OCI-LY3 (cell line): Measurements from ENCODE around the gene PLD6.
"Not testable (repeated sequence)": the region's sequence is repeated elsewhere in the genome, so short reads cannot be mapped to it uniquely, and the experiment has no call there.

Experiments used
- H2AFZ ChIP-seq: fragments of 200-600, 300-600 bp; shearing (Covaris generic); 2 replicates; pipeline ENCODE4 v1.6.0; 2014; ENCODE audit warnings: antibody characterized with exemption, low read depth, low read length
- H3K27ac ChIP-seq: fragments of 200-600, 300-600 bp; sonication (generic); 2 replicates; pipeline ENCODE4 v1.5.1; 2014; ENCODE audit warnings: mild to moderate bottlenecking, low read length, moderate library complexity, mixed read lengths
- H3K27me3 ChIP-seq: fragments of 200-600, 300-600 bp; sonication (generic); 2 replicates; pipeline ENCODE4 v1.6.1; 2014; ENCODE audit warnings: low read depth, low read length, mixed read lengths
- H3K36me3 ChIP-seq: fragments of 200-600, 300-600 bp; sonication (generic); replicated peaks from 2 replicates; pipeline ENCODE3; 2014; ENCODE audit warnings: low read depth, low read length, mixed read lengths
- H3K4me1 ChIP-seq: fragments of 300-600, 200-600 bp; sonication (generic); 2 replicates; pipeline ENCODE4 v1.6.1; 2014; ENCODE audit warnings: low read length, mixed read lengths
- H3K4me2 ChIP-seq: fragments of 200-600, 300-600 bp; sonication (generic); 2 replicates; pipeline ENCODE4 v1.6.1; 2014; ENCODE audit warnings: low read length, mixed read lengths
- H3K4me3 ChIP-seq: fragments of 300-600, 200-600 bp; sonication (generic); 2 replicates; pipeline ENCODE4 v1.5.1; 2014; ENCODE audit warnings: antibody characterized with exemption, mild to moderate bottlenecking, low read length, moderate library complexity
- H3K79me2 ChIP-seq: fragments of 300-600, 200-600 bp; shearing (Covaris generic); 2 replicates; pipeline ENCODE4 v1.6.1; 2014; ENCODE audit warnings: mild to moderate bottlenecking, low read length, mixed read lengths
- H3K9ac ChIP-seq: fragments of 300-600, 200-600 bp; shearing (Covaris generic); 2 replicates; pipeline ENCODE4 v1.6.0; 2014; ENCODE audit warnings: mild to moderate bottlenecking, low read length, moderate library complexity
- H3K9me3 ChIP-seq: fragments of 200-600, 300-600 bp; shearing (Covaris generic); 2 replicates; pipeline ENCODE4 v1.6.1; 2014; ENCODE audit warnings: low read length, mixed read lengths; ENCODE audit not compliant: insufficient read depth
- H4K20me1 ChIP-seq: fragments of 200-600, 300-600 bp; sonication (generic); 2 replicates; pipeline ENCODE4 v1.6.1; 2016; ENCODE audit warnings: low read length, mixed read lengths; ENCODE audit not compliant: insufficient read depth
- EZH2phosphoT487 ChIP-seq: fragments of 200-600 bp; shearing (Covaris generic); IDR thresholded peaks from 2 replicates; pipeline ENCODE4 v1.6.1; 2018; ENCODE audit warnings: antibody characterized with exemption, mixed run types, low read depth
- TF ChIP-seq, protein P1 (sequence below): fragments of 200-600, 300-600 bp; sonication (generic); IDR thresholded peaks from 2 replicates; pipeline ENCODE4 v1.5.1; 2014; ENCODE audit warnings: antibody characterized with exemption, low read length, low read depth

Gene PLD6, protein sequence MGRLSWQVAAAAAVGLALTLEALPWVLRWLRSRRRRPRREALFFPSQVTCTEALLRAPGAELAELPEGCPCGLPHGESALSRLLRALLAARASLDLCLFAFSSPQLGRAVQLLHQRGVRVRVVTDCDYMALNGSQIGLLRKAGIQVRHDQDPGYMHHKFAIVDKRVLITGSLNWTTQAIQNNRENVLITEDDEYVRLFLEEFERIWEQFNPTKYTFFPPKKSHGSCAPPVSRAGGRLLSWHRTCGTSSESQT

DNA sequence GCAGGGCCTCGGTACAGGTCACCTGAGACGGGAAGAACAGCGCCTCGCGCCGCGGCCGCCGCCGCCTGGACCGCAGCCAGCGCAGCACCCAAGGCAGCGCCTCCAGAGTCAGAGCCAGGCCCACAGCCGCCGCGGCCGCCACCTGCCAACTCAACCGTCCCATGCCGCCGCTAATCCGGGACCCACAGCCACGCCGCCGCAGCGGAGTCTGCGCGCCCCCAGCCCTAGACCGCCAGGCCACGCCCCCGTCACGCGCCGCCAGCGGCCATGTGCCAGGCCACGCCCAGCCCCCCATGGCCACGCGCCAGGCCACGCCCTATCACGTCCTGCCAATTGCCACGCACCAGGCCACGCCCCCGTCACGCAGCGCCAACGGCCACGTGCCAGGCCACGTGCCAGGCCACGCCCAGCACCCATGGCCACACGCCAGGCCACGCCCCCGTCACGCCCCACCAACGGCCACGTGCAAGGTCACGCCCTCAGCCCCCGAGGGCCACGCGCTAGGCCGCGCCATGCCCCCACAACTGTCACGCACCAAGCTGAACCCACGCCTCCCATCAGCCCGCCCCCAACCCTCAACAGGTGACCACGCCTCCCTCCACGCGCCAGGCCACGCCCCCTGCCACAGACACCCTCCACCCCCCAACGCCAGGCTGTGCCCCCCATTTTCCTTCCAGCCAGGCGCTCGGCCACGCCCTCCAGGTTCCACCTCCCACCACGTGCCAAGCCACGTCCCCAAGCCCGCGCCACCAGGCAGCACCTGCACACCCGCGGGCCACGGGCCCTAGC lies at the start of gene PLD6:
TSS of gene PLD6 (minus strand) at position 210 of the 789 bp plus-strand sequence. CDS start at position 163, 47 bp downstream.
- Histone ChIP-seq H3K4me2 (peak within 1 kb of the TSS; percentile 98), H3K4me1 (peaks cover 18% of the 10 kb centered on the region), H2AFZ (peak within 1 kb of the TSS; percentile 68; the same call in 1 of the 2 replicates), H3K4me3 (peak within 1 kb of the TSS; percentile 99), H3K9ac (peak within 1 kb of the TSS; percentile 96), H3K79me2 (peaks cover 42% of the 10 kb centered on the region), H3K9me3 (no peaks in the 10 kb centered on the region), H3K27me3 (no peaks in the 10 kb centered on the region), H3K36me3 (peaks cover 17% of the 10 kb centered on the region), H4K20me1 (peaks cover 8% of the 10 kb centered on the region), H3K27ac (peak within 1 kb of the TSS; percentile 59)
- TF ChIP-seq, protein P1, sequence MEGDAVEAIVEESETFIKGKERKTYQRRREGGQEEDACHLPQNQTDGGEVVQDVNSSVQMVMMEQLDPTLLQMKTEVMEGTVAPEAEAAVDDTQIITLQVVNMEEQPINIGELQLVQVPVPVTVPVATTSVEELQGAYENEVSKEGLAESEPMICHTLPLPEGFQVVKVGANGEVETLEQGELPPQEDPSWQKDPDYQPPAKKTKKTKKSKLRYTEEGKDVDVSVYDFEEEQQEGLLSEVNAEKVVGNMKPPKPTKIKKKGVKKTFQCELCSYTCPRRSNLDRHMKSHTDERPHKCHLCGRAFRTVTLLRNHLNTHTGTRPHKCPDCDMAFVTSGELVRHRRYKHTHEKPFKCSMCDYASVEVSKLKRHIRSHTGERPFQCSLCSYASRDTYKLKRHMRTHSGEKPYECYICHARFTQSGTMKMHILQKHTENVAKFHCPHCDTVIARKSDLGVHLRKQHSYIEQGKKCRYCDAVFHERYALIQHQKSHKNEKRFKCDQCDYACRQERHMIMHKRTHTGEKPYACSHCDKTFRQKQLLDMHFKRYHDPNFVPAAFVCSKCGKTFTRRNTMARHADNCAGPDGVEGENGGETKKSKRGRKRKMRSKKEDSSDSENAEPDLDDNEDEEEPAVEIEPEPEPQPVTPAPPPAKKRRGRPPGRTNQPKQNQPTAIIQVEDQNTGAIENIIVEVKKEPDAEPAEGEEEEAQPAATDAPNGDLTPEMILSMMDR: no peak
- TF ChIP-seq EZH2phosphoT487: no peak

DNA sequence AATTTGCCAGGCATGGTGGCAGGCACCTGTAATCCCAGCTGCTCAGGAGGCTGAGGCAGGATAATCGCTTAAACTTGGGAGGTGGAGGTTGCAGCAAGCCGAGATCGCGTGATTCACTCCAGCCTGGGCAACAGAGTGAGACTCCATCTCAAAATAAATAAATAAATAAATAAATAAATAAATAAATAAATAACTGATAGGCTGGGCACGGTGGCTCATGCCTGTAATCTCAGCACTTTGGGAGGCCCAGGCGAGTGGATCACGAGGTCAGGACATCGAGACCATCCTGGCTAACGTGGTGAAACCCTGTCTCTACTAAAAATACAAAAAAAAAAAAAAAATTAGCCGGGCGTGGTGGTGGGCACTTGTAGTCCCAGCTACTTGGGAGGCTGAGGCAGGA lies 49.6 kb upstream of the PLD6 start:
- H3K27me3 ChIP-seq, H3K27ac ChIP-seq, H3K9ac ChIP-seq, H2AFZ ChIP-seq, H3K9me3 ChIP-seq, H4K20me1 ChIP-seq, H3K4me1 ChIP-seq, H3K4me2 ChIP-seq, H3K4me3 ChIP-seq, H3K79me2 ChIP-seq: not testable (repeated sequence)
- H3K36me3 ChIP-seq: peaks cover 23% of the 10 kb centered on the region

DNA sequence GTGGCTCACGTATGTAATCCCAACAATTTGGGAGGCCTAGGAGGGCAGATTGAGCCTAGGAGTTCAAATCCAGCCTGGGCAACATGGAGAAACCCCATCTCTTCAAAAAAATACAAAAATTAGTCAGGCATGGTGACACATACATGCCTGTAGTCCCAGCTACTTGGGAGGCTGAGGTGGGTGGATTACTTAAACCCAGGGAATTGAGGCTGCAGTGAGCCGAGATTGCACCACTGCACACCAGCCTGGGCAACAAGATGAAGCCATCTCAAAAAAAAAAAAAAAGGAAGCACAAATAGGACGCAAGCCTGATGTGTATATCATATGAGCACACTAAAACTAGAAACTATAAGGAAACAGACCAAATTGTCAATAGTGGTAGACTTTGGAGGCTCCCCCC lies 47.9 kb upstream of the PLD6 start:
- H3K4me1 ChIP-seq: no peaks in the 10 kb centered on the region
- no peak overlapping the region for H3K4me3 ChIP-seq
- TF ChIP-seq, protein P1: no peak
- no peak for TF ChIP-seq EZH2phosphoT487
- no peaks in the 10 kb centered on the region for H3K27me3 ChIP-seq
- H3K9me3 ChIP-seq: no peaks in the 10 kb centered on the region
- no peak overlapping the region for H3K9ac ChIP-seq
- H4K20me1 ChIP-seq: no peaks in the 10 kb centered on the region
- H3K27ac ChIP-seq: no peak overlapping the region
- no peak overlapping the region for H2AFZ ChIP-seq
- no peak overlapping the region for H3K4me2 ChIP-seq
- no peaks in the 10 kb centered on the region for H3K79me2 ChIP-seq
- peaks cover 13% of the 10 kb centered on the region for H3K36me3 ChIP-seq

DNA sequence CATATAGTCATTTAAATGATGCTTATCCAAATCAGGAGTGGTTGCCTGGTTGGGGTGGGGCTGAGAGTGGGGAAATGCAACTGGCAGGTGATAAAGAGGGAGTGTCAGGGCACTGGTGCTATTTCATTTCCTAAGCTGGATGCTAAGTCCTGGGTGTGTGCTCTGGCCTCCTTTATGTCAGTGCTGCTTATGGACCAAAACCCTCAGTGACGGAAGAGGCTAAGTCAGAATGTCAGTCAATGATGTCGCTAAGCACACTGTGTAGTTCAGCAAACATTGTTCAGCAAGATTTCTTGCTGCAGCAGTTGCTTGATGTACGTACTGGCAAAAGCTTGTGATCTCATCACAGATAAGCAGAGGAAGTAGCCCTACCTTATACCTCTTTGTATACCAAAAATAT lies 47.3 kb upstream of the PLD6 start:
- Histone ChIP-seq H4K20me1 (no peaks in the 10 kb centered on the region), H3K9me3 (no peaks in the 10 kb centered on the region), H3K9ac (no peak overlapping the region), H3K4me3 (no peak overlapping the region), H3K4me2 (no peak overlapping the region), H3K27me3 (no peaks in the 10 kb centered on the region), H3K4me1 (no peaks in the 10 kb centered on the region), H3K36me3 (peaks cover 12% of the 10 kb centered on the region), H2AFZ (no peak overlapping the region), H3K27ac (no peak overlapping the region), H3K79me2 (no peaks in the 10 kb centered on the region)
- TF ChIP-seq EZH2phosphoT487: no peak
- TF ChIP-seq, protein P1: no peak
